HG02571 (cell line): Measurements from ENCODE around the gene PEX19.
A peak's percentile ranks its signal among the peaks of the same experiment; 100 is the strongest.
"Not testable (repeated sequence)": the region's sequence is repeated elsewhere in the genome, so short reads cannot be mapped to it uniquely, and the experiment has no call there.

Experiments used
- ATAC-seq: cut with Tn5 transposase; IDR thresholded peaks from one replicate; pipeline ENCODE4 v1.9.1; 2021; ENCODE audit warnings: mild to moderate bottlenecking, moderate library complexity; ENCODE audit not compliant: unreplicated experiment

Gene PEX19, protein sequence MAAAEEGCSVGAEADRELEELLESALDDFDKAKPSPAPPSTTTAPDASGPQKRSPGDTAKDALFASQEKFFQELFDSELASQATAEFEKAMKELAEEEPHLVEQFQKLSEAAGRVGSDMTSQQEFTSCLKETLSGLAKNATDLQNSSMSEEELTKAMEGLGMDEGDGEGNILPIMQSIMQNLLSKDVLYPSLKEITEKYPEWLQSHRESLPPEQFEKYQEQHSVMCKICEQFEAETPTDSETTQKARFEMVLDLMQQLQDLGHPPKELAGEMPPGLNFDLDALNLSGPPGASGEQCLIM

DNA sequence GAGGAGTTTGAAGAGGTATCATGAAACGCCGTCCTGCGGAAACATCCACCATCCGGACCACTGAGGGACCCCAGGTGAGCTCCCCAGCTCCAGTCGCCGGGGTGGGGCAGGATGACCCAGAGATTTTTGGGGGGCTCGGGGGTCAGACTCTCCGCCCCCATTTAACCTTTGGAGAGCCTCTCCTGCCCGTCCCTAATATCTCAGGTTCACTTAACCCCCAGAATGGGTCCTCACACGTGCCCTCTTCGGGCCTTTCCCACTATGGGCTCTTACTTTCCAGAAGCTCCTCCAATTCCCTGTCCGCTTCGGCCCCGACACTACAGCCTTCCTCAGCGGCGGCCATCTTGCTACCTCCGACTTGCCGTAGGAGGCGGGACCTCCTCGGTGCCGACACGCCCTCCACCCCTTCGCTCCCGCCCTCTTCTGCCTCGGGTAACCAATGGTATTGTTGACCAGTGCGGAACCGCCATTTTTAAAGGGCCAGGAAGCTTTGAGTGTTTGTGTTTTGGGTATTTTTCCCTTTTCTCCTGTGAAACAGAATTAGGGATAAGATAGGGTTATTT, at the start of gene PEX19:
PEX19 (minus strand) TSS at position 352 of the 563 bp plus-strand sequence; CDS start at position 343, 9 bp downstream.
- peak; percentile 91 for ATAC-seq

DNA sequence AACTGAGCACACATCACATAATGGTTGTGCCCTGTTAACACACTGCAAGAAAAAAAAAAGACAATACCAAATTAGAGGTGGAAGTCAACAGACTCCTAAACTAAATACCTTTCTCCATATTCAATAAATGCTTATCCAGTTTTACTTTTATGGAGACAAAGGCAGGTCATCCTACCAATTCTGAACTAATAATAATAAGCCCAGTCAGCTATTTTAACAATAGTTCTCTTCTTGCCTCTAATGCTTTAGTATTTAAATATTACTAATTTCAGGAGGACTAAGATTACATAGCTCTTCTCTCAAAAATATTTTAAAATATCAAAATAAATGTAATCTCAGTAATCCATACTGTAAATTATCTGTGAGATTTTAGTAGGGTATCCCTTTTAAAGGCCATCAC, 47.6 kb upstream of the PEX19 start:
- ATAC-seq = no peak

DNA sequence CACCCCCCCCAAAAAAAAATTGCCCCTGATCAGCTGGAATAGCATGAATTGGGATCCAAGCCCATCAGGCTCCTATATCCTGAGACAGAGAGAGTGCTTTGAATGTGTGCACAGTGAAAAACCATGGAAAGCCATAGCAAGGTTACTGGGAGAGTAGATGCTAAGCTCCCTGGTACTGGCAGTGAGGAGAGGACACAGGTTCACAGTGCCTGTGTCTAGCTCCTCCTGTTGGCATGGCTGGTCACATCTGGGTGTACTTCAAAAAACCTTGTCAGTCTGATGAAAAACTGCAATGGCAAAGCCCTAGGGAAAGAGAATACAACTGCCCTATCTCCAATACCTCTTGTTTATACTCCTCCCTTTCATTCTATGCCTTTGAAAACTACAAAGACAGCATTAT, 45.2 kb upstream of the PEX19 start:
- no peak for ATAC-seq

DNA sequence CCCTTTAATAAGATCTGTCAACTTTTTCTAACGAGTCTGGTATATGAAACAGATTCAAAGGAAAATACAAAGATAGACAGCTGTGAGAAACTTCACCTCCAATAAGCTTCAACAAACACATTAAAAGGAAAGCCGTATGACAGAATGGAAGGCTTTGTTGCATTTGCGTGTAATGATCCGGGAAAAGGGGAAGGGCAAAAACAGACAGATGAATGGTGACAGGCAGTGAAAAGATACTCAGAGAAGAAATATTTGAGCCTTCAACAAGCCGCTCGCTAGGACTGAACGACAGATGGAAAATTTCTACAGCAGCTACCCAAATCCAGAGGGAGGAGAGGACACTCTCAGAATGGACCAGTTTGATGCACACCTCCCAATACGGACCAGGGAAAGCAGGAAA, 43.3 kb upstream of the PEX19 start:
- ATAC-seq = no peak

DNA sequence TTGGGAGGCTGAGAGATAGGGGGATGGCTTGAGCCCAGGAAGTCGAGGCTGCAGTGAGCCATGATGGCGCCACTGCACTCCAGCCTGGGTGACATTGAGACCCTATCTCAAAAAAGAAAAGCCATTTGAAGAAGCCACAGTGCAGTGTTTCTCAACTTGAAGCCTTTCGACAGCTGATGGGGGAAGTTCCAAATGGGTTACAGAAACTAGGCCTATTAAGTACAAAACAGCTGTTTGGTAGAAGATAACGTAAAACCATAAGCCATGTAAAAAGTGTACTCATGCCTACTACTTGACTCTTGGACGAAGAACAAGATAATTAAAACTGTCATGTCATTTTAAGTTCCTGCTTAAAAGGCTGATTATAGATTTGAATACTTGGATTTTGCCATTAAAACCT, 41.5 kb upstream of the PEX19 start:
- ATAC-seq = no peak

DNA sequence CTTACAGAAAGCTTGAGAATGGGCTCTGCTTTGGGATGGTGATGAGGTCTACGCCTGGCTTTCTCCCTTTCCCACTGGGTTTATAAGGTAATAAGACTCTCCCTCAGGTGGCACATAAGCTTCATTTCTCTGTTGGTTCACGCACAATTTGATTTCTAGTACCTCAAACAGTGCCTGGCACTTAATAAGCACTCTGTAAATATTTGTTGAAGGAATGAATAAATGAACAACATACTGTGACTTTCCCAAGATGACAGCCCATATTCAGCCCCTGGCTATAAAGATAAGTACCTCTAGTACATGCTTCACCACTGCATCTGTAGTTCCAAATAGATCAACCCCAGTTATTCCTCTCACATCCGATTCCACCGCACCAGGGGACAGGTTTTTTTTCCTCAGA, 40.3 kb upstream of the PEX19 start:
- ATAC-seq = no peak

DNA sequence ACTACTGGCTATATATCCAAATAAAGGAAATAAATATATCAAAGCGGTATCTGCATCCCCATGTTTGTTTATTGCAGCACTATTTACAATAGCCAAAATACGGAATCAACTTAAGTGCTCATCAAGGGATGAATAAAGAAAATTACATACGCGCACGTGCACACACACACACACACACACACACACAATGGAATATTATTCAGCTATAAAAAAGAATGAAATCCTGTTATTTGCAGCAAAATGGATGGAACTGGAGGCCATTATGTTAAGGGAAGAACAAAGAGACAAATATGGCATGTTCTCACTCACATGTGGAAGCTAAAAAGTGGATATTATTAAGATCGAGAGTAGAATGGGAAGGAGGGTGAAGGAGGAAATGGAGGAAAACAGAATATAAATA, 37.9 kb upstream of the PEX19 start:
- ATAC-seq = no peak

DNA sequence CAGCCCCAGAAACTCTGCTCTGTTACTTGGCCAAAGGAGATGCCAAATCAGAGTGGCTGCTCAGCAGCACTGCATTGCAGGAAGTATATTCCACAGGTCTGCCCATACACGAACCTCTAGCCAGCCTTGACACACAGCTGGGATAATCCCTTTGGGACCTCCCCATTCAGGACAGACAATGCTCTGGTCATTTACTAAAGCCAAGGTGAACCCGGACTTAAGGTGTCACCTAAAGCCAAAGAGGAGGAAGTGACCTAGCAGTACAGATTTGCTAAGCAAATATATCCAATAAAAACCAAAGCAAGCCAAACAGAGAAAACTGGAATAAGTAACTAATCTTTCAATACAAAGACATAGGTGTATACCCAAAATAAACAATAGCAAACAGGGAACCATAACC, 30.4 kb upstream of the PEX19 start:
- ATAC-seq = no peak

DNA sequence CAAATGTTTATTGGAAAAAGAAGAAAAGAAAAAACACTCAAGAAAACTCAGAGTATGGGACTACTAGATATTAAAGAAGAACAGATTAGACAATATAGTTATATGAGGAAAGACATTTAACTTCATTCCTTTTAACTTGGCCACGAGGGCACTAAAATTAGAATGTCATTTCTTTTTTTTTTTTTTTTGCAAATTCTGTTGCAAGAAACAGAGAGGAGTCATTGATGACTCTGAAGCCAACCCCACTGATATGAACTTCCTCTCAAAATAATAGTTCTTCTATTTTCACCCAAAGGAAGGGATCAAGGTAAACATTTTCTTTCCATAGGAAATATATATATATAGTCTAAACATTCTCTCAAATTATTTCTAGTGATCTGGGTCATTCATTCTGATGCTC, 24.6 kb upstream of the PEX19 start:
- ATAC-seq = no peak

DNA sequence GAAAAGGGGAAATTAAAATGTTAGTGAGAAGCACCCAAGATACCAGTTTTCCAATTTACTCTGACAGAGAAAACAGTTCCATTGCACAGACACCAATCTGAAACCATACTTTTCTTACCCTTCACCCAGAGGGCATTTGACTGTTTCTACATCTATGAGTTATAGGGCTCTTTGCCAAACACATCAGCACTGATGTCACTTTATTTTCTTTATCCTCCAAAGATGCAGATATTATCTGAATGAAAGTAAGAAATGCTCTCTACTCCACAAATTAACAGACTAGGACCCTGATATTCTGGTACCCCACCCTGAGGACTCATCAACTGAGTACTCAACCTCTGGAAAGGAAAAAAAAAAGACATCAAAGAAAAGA, 24.2 kb upstream of the PEX19 start:
- no peak for ATAC-seq

DNA sequence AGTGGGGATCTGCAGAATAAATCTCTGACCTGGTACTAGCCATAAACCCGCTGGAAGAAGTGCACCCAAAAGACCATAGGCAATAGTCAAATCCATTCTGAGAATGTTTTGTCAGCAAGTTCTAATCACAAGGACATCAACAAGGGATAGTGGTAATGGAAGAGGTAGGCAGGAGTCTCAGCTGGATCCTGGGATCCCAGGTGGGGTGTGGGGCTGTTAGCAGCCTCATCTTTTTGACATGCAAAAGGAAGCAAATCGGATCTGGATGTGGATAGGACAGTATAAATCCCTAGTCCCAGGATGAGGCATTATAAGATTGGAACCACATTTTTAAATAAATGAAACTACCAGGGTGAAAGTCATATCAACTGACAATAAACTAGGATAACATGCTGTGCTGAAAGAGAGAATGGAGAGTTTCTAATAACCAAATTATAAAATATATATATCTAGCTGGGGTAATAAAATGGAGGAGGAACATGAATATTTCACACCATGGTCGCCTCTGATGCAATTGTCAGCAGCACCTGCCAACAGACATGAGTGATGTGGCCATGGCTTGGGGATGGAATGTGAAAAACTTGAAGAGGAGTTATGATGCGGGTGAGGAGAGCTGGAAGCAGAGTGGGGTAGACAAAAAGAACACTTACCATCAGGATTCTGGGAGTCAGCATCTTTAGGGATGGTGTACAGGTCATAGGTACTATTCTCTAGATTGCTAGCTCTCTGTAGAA, 23.7 kb upstream of the PEX19 start:
- no peak for ATAC-seq

DNA sequence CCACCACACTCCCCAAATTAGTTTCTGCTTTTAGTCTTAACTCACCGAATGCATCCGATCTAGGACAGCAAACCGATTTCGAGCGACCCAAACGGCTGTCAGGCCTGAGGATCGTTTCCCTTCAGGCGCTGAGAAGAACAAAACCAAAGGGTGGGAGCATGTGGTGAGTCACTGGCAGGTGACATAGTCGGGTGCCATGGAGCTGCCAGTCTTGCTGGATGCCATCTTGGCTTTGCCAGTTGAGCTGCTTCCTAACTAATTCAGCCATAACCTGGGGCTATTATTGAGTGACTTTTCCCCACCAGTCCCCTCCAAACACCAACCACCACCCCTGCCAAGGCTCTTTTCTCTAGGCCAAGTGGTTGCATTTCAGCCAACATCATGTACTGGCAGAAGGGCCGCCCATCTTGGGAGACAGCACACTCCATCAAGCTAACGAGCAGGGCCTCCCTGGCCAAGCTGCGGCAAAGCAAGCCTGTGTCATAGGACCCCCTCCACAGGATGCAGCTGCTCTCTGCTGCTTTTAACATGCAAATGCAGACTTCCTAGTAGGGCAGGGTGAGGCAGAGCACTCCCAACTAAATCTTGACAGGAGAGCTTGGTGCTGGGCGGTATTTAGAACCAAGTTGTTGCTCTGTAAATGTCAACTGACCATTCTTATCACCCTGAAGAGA, 22.3 kb upstream of the PEX19 start:
- ATAC-seq = no peak

DNA sequence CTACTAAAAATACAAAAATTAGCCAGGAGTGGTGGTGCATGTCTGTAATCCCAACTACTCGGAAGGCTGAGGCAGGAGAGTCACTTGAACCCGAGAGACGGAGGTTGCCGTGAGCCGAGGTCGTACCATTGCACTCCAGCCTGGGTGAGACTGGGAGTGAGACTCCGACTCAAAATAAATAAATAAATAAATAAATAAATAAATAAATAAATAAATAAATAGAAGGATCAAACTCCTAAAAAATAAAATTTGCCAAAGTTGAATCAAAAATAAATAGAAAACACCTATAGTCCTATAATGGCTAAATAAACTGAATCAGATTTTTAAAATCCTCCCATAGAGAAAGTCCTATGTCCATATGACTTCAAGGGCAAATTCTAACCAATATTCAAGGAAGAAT, 15.2 kb upstream of the PEX19 start:
- no peak for ATAC-seq

DNA sequence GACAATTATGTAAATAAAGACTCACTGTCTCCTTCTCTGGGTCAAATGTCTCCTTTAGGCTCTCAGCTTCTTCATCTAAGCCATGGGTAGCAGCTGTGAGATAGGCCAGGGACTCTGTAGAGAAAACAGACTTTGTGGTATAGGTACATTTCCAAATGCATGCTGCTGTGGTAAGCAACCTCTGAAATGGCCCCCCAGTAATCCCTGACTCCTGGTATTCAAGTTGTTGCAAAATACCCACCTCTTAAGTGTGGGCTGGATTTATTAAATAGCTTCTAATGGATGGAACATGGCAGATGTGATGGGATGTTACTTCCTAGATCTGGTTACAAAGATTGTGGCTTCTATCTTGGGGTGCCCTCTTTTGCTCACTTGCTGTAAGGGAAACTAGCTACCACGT, 11.1 kb upstream of the PEX19 start:
- no peak for ATAC-seq

DNA sequence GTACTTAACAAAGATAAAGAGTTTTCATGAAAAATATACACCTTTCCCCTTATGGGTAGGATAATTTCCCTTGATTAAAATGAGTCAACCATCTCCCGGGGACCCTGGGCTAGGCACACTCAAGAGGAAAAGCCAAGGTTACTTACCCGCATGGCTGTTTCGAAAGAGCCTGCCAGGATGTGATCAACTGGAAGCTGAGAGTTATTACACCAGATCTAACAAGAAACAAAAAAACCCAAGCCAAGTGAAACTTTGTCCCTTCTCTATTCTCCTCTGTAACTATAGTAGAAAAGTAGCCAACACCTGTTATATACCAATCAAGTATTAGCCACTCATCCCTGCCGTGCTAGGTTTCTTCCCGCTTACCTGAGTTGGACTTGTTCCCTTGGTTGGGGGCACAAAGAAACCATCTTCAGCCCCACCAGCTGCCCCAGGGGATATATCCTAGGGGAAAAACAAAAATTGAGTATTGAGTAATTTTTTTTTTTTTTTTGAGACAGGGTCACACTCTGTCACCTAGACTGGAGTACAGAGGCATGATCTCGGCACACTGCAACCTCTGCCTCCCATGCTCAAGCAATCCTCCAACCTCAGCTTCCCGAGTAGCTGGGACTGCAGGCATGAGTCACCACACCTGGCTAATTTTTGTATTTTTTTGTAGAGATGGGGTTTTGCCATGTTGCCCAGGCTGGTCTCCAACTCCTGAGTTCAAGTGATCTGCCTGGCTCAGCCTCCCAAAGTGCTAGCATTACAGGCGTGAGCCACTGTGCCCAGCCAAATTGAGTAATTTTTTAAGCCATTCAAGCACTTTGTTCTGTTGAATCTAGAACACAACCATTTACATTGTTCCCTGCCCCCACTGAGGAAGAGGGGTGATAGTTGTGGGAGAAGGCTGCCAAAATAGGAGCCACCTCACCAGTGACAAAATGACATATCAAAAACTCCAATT, 8.4 kb upstream of the PEX19 start:
- ATAC-seq = no peak

DNA sequence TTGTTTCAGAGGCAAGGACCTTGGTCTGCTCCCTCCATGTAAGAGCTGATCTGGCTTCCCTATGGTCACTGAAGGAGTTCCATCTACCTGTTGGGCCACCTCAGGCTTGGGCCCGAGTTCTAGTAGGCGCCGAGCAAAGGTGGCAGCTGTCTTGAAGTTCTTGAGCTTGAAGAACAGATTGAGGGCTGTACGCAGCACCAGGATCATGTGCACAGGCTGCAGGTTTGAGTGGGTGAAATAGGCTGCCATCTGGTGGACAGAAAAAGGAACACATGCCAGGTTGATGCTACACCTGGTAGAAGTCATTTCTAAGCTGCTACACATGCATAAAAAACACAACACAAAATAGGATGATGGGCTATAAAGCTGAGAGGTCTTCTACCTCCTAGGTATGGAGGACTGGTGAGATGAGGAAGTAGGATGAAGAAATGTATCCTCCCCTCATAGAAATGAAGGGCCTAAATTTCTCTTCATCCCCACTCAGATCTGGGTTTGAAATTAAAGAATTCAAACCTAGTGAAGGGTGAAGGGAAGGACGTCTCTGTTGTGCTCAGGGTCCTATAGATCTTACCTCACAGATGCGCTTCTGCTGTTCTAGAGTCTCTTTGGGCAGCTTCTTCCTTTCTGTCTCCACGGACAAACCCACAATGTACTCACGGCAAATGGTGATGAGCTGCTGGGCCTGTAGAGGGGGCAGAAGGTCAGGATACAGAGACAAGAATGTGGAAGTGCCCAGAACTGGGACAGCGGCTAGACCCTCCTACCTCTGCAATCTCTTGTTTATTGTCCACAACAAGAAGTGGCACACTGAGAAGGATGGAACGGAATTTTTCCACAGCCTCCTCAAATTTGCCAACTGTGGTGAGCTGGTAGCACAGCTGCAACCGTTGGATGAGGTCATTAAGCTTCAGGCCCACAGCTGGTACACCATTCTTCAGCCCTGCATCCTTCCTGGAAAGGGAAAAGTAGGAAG, 6.6 kb upstream of the PEX19 start:
- no peak for ATAC-seq

DNA sequence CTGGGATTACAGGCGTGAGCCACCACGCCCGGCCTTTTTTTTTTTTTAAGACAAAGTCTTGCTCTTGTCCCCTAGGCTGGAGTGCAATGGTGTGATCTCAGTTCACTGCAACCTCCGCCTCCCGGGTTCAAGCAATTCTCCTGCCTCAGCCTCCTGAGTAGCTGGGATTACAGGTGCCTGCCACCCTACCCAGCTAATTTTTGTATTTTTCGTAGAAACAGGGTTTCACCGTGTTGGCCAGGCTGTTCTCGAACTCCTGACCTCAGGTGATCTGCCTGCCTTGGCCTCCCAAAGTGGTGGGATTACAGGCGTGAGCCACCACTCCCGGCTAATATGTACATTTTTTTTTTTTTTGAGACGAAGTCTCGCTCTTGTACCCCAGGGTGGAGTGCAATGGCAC, 2.8 kb upstream of the PEX19 start:
- not testable (repeated sequence) for ATAC-seq

DNA sequence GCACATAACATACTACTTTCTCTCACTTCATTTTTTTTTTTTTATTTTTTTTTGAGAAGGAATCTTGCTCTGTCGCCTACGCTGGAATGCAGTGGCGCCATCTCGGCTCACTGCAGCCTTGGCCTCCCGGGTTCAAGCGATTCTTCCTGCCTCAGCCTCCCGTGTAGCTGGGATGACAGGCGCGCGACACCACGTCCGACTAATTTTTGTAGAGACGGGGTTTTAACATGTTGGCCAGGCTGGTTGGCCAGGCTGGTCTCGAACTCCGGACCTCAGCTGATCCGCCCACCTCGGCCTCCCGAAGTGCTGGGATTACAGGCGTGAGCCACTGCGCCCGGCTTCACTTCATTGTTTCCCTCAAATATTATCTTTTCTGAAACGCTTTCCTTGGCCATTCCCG, 573 bp upstream of the PEX19 start:
- ATAC-seq = no peak

DNA sequence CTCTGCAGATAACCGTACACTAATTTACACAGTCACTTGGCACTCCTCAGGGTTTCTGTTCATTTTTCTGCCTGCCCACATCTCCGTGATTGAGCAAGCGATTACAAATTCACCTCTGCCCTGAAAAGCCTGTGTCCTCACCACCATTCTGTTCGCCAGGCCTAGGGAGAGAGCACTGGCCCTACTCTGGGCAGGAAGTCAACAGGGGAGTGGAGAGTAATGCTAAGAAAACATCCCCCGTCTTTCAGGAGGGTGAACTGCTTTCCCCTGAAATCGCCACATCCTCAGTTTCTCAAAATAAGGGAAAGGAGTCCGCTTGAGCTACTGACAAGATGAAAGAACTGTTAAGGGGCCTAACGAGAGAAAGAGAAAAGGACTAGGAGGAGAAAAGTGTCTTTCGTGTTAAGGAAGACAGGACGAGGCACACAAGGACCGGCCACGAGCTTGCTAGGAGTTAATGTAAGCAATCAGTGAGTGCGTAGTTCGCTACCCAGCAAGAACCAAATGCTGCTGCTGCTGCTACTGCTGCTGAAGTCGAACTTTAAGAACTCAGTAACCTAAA, 632 bp downstream of the PEX19 start:
- ATAC-seq = no peak
